Activated CD8-positive, alpha-beta T cell treated with anti-CD3 and anti-CD28 coated beads for 36 hours (primary cell): Measurements from ENCODE around the gene CPHXL. TPM values are rescaled to one million over a fixed set of nuclear protein-coding genes. Genes with fewer than 3 reads are reported as not detected.

Experiments
- ATAC-seq: fragments of 200-7000 bp; cut with Tn5 transposase; one replicate; pipeline ENCODE4 v1.10.0; 2021; ENCODE audit warnings: mild to moderate bottlenecking, moderate library complexity
- CTCF ChIA-PET: fragments of 350-600 bp; sonication (Branson Sonifier 250); formaldehyde crosslinking; loops from one replicate; lab custom pipeline; 2021; ENCODE audit warnings: antibody characterized with exemption; lab: Charles Lee
- POLR2A ChIA-PET: fragments of 350-600 bp; sonication (Branson Sonifier 250); formaldehyde crosslinking; loops from one replicate; lab custom pipeline; 2021; ENCODE audit warnings: antibody characterized with exemption; lab: Charles Lee
- DNase-seq: peaks from one replicate; pipeline ENCODE4 v3.0.0-alpha.2; 2020
- H3K27ac Mint-ChIP-seq: one replicate; pipeline ENCODE4 v1.8.0; 2021; ENCODE audit warnings: mild to moderate bottlenecking, mixed read lengths
- H3K27me3 Mint-ChIP-seq: one replicate; pipeline ENCODE4 v1.8.0; 2021; ENCODE audit warnings: mixed read lengths
- H3K36me3 Mint-ChIP-seq: one replicate; pipeline ENCODE4 v1.8.0; 2021; ENCODE audit warnings: low read depth, mixed read lengths
- H3K4me1 Mint-ChIP-seq: one replicate; pipeline ENCODE4 v1.8.0; 2021; ENCODE audit warnings: low read depth, mixed read lengths
- H3K4me3 Mint-ChIP-seq: one replicate; pipeline ENCODE4 v1.8.0; 2021; ENCODE audit warnings: mild to moderate bottlenecking, moderate library complexity, mixed read lengths
- H3K9me3 Mint-ChIP-seq: one replicate; pipeline ENCODE4 v1.8.0; 2021; ENCODE audit warnings: mixed read lengths
- intact Hi-C: fragments of 100-400 bp; cut with micrococcal nuclease; formaldehyde crosslinking; loops from one replicate; pipeline ENCODE4 v1.10.0; 2022
- total RNA-seq, 2 experiments: library from RNA; stranded (reverse); gene quantifications; one replicate each; pipeline ENCODE4 v1.2.3, GENCODE V29; 2021
- TF ChIP-seq, protein P1 (sequence below): fragments of 200-600 bp; IDR thresholded peaks from one replicate; pipeline ENCODE4 v1.8.0; 2022; ENCODE audit warnings: antibody characterized with exemption, mild to moderate bottlenecking

Gene CPHXL
- total RNA-seq, 2 experiments from 2014 or later = not detected

DNA sequence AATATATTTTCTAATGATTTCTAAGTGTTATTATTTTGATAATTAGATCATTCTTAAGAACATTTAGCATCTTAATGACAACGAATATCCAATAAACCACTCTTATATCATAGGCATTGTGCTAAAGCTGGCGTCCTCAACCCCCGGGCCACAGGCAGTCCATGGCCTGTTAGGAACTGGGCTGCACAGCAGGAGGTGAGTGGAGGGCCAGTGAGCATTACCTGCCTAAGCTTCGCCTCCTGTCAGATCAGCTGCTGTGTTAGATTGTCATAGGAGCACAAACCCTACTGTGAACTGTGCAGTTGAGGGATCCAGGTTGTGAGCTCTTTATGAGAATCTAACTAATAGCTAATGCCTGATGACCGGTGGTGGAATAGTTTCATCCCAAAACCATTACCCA lies 28.7 kb downstream of the CPHXL start:
- Mint-ChIP-seq H3K27me3 (no peaks in the 10 kb centered on the region), H3K4me3 (no peak overlapping the region), H3K9me3 (no peaks in the 10 kb centered on the region), H3K27ac (no peak overlapping the region), H3K4me1 (no peaks in the 10 kb centered on the region), H3K36me3 (no peaks in the 10 kb centered on the region)
- no peak for DNase-seq
- TF ChIP-seq, protein P1, sequence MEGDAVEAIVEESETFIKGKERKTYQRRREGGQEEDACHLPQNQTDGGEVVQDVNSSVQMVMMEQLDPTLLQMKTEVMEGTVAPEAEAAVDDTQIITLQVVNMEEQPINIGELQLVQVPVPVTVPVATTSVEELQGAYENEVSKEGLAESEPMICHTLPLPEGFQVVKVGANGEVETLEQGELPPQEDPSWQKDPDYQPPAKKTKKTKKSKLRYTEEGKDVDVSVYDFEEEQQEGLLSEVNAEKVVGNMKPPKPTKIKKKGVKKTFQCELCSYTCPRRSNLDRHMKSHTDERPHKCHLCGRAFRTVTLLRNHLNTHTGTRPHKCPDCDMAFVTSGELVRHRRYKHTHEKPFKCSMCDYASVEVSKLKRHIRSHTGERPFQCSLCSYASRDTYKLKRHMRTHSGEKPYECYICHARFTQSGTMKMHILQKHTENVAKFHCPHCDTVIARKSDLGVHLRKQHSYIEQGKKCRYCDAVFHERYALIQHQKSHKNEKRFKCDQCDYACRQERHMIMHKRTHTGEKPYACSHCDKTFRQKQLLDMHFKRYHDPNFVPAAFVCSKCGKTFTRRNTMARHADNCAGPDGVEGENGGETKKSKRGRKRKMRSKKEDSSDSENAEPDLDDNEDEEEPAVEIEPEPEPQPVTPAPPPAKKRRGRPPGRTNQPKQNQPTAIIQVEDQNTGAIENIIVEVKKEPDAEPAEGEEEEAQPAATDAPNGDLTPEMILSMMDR = no peak
- ATAC-seq = no peak
- ChIA-PET CTCF (no interaction called here), POLR2A (no interaction called here)
- intact Hi-C loops = no loop called here

DNA sequence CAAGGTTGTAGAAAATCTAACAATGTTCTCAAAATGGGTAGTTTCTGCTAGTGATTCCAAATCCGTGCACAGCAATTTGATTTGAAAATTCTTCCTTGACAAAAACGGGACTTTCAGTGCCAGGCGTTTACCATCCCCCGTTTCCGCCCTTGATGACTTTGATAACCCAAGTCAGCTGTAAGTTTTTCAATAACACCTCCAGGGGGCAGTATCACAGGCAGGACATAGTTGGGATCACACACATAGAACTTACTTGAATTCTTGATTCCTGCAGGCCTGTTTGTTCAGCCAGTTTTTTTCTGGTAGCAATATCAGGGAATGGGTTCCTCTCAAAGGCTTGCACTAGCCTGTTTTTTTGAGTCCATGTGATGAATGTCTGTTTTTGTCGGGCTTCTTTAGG lies 30.6 kb downstream of the CPHXL start:
- H3K4me3 Mint-ChIP-seq = no peak overlapping the region
- H3K27me3 Mint-ChIP-seq = no peaks in the 10 kb centered on the region
- no peaks in the 10 kb centered on the region for H3K4me1 Mint-ChIP-seq
- intact Hi-C loops = no loop called here
- H3K27ac Mint-ChIP-seq = no peak overlapping the region
- DNase-seq (peak; percentile 3), ATAC-seq (no peak)
- TF ChIP-seq, protein P1 = peak; percentile 18
- no peaks in the 10 kb centered on the region for H3K36me3 Mint-ChIP-seq
- H3K9me3 Mint-ChIP-seq = no peaks in the 10 kb centered on the region
- CTCF ChIA-PET = interaction anchor here (1.0 kb wide), 1 partner anchor 11 kb away, joined by 3 read pairs; no protein-coding TSS in a partner anchor
- POLR2A ChIA-PET = no interaction called here

DNA sequence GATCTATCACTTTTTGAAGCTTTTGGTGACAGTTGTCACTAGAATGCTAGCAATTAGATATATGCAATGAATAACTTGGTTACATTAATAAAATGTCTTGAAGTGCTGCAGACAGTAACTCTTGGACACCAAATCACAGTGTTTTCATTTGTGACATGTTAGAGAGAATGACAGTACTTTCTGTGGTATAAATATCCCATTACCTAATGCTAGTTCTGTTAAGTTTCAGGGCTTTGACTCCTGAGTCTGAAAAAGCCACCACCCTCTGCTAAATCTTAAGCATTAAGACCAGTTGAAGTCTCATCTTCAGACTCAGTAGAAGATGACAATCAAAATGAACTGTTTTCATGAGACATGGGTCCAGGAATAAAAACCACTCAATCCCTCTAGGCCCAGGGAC lies 38.9 kb downstream of the CPHXL start:
- no peak for ATAC-seq
- TF ChIP-seq, protein P1 = no peak
- intact Hi-C loops = no loop called here
- Mint-ChIP-seq H3K9me3 (no peaks in the 10 kb centered on the region), H3K4me3 (no peak overlapping the region), H3K36me3 (no peaks in the 10 kb centered on the region), H3K27me3 (no peaks in the 10 kb centered on the region), H3K27ac (no peak overlapping the region), H3K4me1 (no peaks in the 10 kb centered on the region)
- ChIA-PET POLR2A (no interaction called here), CTCF (no interaction called here)
- DNase-seq = no peak

DNA sequence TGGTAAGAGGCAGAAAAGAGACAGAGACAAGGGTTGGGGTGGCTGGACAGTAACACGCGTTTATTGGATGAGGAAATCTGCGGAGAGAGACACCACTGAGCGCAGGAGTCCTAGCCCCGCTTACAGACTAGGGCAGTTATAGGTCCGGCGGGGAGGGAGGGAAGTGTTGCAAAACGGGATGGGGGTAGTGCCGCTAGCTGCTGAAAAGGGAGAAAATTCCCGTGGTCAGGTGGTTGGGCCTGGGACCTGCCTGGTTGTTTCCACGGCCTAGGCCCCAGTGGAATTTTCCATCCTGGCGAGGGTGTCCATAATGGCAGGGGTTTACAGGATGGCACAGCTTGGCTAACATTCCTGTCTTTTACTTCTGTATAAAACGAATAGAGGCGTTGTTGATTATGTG lies 44.0 kb downstream of the CPHXL start:
- no peaks in the 10 kb centered on the region for H3K36me3 Mint-ChIP-seq
- ChIA-PET CTCF (no interaction called here), POLR2A (no interaction called here)
- no peak for ATAC-seq
- H3K4me1 Mint-ChIP-seq = no peaks in the 10 kb centered on the region
- no peak overlapping the region for H3K4me3 Mint-ChIP-seq
- H3K27me3 Mint-ChIP-seq = no peaks in the 10 kb centered on the region
- no peak for DNase-seq
- TF ChIP-seq, protein P1 = no peak
- intact Hi-C loops = no loop called here
- H3K9me3 Mint-ChIP-seq = no peaks in the 10 kb centered on the region
- no peak overlapping the region for H3K27ac Mint-ChIP-seq

DNA sequence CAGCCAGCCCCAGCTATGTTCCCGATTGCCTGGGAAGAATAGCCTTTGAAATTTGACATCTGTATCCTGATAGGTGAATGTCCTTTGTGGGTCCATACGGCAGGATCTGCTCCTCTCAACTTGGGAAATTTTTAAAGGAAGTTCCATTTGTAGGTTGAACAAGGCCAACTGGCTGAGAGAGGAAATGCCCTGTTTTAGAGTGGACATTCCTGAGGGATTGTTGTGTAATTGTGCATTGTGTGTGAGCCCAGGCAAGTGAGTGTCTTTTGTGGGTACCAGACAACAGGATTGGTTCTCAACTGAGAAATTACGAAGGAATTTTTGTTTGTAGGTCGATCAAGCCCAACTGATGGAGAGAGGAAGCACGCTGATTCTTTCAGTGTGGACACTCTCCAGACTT lies 46.9 kb downstream of the CPHXL start:
- no peaks in the 10 kb centered on the region for H3K4me1 Mint-ChIP-seq
- intact Hi-C loops = no loop called here
- ATAC-seq (no peak), DNase-seq (no peak)
- no peak overlapping the region for H3K4me3 Mint-ChIP-seq
- no peak overlapping the region for H3K27ac Mint-ChIP-seq
- POLR2A ChIA-PET = no interaction called here
- no peaks in the 10 kb centered on the region for H3K9me3 Mint-ChIP-seq
- TF ChIP-seq, protein P1 = no peak
- no peaks in the 10 kb centered on the region for H3K27me3 Mint-ChIP-seq
- CTCF ChIA-PET = no interaction called here
- H3K36me3 Mint-ChIP-seq = no peaks in the 10 kb centered on the region
